Epithelial cell of alveolus of lung (primary cell): ENCODE data around the gene DAPK3. TPM values are rescaled to one million over a fixed set of nuclear protein-coding genes. Genes with fewer than 3 reads are reported as not detected.

ENCODE experiments used
- total RNA-seq: library from RNA; depleted of rRNA; stranded (reverse); fragments of >200 nt; gene quantifications from 2 replicates; pipeline ENCODE4 v1.2.1, GENCODE V29; 2015

Gene DAPK3
- 81.2 and 83.6 TPM in 2 replicates for total RNA-seq

DNA sequence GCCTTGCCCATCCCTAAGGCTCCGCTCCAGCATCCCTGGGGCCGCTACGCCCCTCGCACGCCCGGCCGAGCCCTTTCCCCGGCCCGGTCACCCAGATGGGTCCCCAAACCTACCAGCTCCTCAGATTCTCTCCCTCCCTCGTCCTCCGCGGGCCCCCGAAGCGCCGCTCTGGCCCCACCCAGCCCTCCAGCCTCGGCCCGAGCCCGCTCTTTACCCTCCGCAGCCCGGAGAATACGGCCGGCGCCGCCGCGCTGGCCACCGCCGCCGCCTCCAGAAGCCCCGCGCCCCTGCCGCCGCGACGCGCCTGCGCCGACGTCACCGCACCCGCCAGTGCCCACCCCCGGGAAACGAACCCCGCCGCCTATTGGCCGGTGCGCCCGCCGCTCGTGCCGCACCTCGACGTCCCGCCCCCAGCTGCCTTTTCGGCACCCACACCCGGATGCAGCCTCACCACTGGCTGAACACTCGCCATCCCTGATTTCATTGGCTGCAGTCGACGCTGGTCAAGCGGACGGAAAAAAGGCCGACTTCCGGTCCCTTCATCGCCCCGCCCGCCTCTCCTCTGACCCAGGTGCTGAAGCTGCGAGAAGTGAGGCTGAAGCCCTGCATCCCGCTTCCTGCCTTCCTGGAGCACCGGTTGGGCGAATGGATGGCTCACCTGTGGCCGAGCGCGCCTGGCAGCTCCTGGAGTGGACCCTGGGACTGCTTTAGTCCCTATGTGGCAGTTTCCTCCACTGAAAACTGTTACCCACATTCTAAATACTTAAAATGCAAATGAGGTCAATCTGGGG is at the start of gene DAPK3:
Gene DAPK3 (minus strand): TSS at position 292 of the 791 bp plus-strand sequence. CDS start 1,364 bp downstream, outside the sequence.

GRCh38 chr19:4007021-4007835 is 36.3 kb upstream of the DAPK3 start, which contains the start of gene PIAS4:
Gene PIAS4, plus strand, starts transcription at chr19:4007736. Its CDS starts 25 bp downstream, at chr19:4007761.

GRCh38 chr19:3984908-3985642 is 14.2 kb upstream of the DAPK3 start, which contains the start of gene EEF2:
Gene EEF2, minus strand, starts transcription at chr19:3985463. Its CDS starts 83 bp downstream, at chr19:3985380.

GRCh38 chr19:3932931-3933810 is 37.7 kb downstream of the DAPK3 start, which contains the start of gene NMRK2:
Gene NMRK2, plus strand, starts transcription at chr19:3933069. Its CDS starts 603 bp downstream, at chr19:3933672.

Other genes starting within 250 kb of the DAPK3 start
- 22.8 and 47.1 TPM in 2 replicates for gene APBA3, start 209.4 kb downstream of the DAPK3 start, total RNA-seq
- gene MRPL54, start 208.4 kb downstream of the DAPK3 start, total RNA-seq: 46.6 and 52.6 TPM in 2 replicates
- not detected in 2 replicates for gene RAX2, start 198.9 kb downstream of the DAPK3 start, total RNA-seq
- 0.40 TPM in 1 of 2 replicates, not detected in the other for gene MATK, start 184.7 kb downstream of the DAPK3 start, total RNA-seq
- gene ZFR2, start 102.1 kb downstream of the DAPK3 start, total RNA-seq: not detected in 2 replicates
- gene ATCAY, start 90.4 kb downstream of the DAPK3 start, total RNA-seq: 0.13 and 3.4 TPM in 2 replicates
- not detected in 2 replicates for gene NMRK2, start 38.0 kb downstream of the DAPK3 start, total RNA-seq
- 3,183 and 4,926 TPM in 2 replicates for gene EEF2, start 14.4 kb upstream of the DAPK3 start, total RNA-seq
- 20.0 and 23.9 TPM in 2 replicates for gene PIAS4, start 36.6 kb upstream of the DAPK3 start, total RNA-seq
- 30.4 and 35.6 TPM in 2 replicates for gene ZBTB7A, start 95.8 kb upstream of the DAPK3 start, total RNA-seq
- 180 and 195 TPM in 2 replicates for gene MAP2K2, start 153.0 kb upstream of the DAPK3 start, total RNA-seq
- gene CREB3L3, start 182.5 kb upstream of the DAPK3 start, total RNA-seq: not detected in 2 replicates
- 24.6 and 29.1 TPM in 2 replicates for gene SIRT6, start 211.5 kb upstream of the DAPK3 start, total RNA-seq
- gene ANKRD24, start 211.6 kb upstream of the DAPK3 start, total RNA-seq: 1.4 TPM in 1 of 2 replicates, not detected in the other